ENCODE data around the gene NDUFS5.
"Not testable (repeated sequence)": the region's sequence is repeated elsewhere in the genome, so short reads cannot be mapped to it uniquely, and the experiment has no call there.

NDUFS5 gene

GRCh38 chr1:39006287-39006686 is 19.9 kb upstream of the NDUFS5 start:
- Histone ChIP-seq H3K36me3 (peaks cover 86 to 99% (median 90%) of the 10 kb centered on the region in 3 donors), H3K4me1 (peaks cover 0 to 9% (median 1%) of the 10 kb centered on the region in 4 donors)

DNA sequence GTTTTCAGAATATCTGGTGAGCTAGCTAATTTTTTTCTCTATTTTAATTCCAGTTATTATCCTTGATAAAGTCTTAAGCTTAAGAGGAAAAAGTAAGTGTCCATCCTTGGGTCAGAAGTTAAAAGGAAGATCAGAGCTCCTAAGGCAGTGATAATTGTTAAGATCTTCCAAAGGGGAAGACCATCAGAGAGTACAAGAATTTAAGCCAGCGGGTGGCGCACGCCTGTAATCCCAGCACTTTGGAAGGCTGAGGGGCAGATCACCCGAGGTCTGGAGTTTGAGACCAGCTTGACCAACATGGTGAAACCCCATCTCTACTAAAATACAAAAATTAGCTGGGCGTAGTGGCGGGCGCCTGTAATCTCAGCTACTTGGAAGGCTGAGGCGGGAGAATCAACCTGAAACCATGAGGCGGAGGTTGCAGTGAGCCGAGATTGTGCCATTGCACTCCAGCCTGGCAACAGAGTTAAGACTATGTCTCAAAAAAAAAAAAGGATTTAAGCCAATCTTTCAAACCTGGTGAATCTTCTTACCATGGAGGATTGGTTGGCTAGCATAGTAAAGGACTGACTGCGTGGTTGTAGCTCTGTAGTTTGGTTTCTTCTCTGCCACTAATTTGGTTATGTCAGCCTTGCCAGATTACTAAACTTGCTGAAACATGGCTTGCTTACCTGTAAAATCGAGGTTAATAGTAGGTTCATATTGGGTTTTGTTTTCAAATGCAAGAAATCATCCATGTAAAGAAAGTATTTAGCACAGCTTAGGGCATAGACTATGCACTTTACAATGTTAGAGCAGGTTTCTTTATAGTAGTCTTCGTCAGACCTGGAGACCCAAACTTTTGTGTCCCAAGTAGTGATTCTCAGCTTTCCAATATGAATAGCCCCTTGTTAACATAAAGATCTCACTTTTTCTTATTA is 19.2 kb upstream of the NDUFS5 start:
- no peak for TF ChIP-seq CTCF (IDR thresholded peaks at IDR 0.05)
- peaks cover 0 to 9% (median 1%) of the 10 kb centered on the region in 4 donors for H3K4me1 ChIP-seq
- intact Hi-C loops (cut with DNase I; ENCODE audit: low total_unique reads) = no loop called here
- no peaks in the 10 kb centered on the region for H3K9me3 ChIP-seq
- H3K27ac ChIP-seq = no peak overlapping the region
- no peaks in the 10 kb centered on the region for H3K27me3 ChIP-seq
- H3K36me3 ChIP-seq = peaks cover 79 to 99% (median 84%) of the 10 kb centered on the region in 3 donors
- DNase-seq = no peak
- no peak overlapping the region for H3K4me3 ChIP-seq

More at GRCh38 chr1:39006287-39006686, 19.9 kb upstream of the NDUFS5 start:
- TF ChIP-seq CTCF (IDR thresholded peaks at IDR 0.05) = no peak
- Histone ChIP-seq H3K9me3 (no peaks in the 10 kb centered on the region), H3K27ac (no peak overlapping the region), H3K27me3 (no peaks in the 10 kb centered on the region), H3K4me3 (no peak overlapping the region)
- no peak for DNase-seq
- intact Hi-C loops (cut with DNase I; ENCODE audit: low total_unique reads) = no loop called here

DNA sequence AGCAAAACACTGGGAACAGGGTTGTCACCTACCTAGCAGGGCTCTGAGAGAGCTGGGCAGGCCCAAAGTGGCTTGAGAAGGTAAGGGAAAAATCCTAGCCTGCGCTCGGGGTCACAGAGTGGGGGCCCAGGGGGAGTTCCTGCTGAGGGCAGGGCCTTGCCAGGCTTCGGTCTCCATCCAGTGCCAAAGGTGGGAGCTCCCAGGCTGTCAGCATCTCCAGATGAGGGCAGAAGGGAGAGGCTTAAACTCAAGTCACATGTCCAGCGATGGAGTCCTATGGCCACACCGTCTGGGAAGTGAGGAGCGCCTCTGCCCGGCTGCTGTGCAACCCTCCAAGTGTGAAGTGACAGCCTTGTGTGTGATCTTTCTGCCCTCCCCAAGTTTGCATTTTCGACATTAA is 11.2 kb upstream of the NDUFS5 start:
- intact Hi-C loops (cut with DNase I; ENCODE audit: low total_unique reads); H3K9me3 ChIP-seq; H3K27me3 ChIP-seq; DNase-seq; H3K4me3 ChIP-seq; H3K4me1 ChIP-seq; H3K27ac ChIP-seq: not testable (repeated sequence)
- H3K36me3 ChIP-seq = peaks cover 7 to 21% (median 12%) of the 10 kb centered on the region in 3 donors

DNA sequence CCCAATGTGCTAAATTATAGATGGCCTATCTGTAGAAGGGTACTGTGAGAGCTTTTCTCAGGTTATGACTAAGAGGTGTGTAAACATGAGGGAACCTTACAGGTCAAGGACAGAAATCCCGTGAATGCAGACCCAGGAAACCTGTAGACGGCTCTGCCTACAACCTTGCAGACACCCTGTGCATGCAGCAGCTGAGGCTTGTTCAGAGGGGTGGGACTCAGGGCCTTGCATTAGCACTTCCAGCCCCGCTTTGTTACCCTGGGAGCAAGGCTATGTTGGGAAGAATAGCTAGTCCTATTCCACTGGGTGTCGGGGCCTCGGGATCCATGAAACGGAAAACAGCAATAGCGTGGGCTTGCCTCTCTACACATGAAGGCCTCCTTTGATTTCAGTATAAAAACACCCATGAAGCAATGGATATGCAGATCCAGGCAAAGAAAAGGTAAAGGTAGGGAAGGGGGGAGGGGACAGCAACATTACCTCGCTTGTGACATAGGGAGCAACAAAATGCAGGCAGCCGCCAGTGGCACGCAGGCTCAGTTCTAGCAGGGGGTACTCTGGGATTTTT is 9.5 kb upstream of the NDUFS5 start:
- no peak for TF ChIP-seq CTCF (IDR thresholded peaks at IDR 0.05)

GRCh38 chr1:39017266-39017665 is 8.9 kb upstream of the NDUFS5 start:
- Histone ChIP-seq H3K4me1 (no peaks in the 10 kb centered on the region), H3K36me3 (no peaks in the 10 kb centered on the region), H3K9me3 (no peaks in the 10 kb centered on the region), H3K27me3 (no peaks in the 10 kb centered on the region), H3K27ac (no peak overlapping the region), H3K4me3 (no peak overlapping the region)
- no peak for DNase-seq
- no peak for TF ChIP-seq CTCF (IDR thresholded peaks at IDR 0.05)
- intact Hi-C loops (cut with DNase I; ENCODE audit: low total_unique reads) = no loop called here

More for the DNA sequence above, 9.5 kb upstream of the NDUFS5 start:
- H3K27ac ChIP-seq = no peak overlapping the region
- no peaks in the 10 kb centered on the region for H3K9me3 ChIP-seq
- no peaks in the 10 kb centered on the region for H3K4me1 ChIP-seq
- intact Hi-C loops (cut with DNase I; ENCODE audit: low total_unique reads) = no loop called here
- no peak overlapping the region for H3K4me3 ChIP-seq
- DNase-seq = no peak
- H3K27me3 ChIP-seq = no peaks in the 10 kb centered on the region
- H3K36me3 ChIP-seq = peaks cover 0 to 5% (median 0%) of the 10 kb centered on the region in 3 donors

- H3K9me3 ChIP-seq; intact Hi-C loops (cut with DNase I; ENCODE audit: low total_unique reads); H3K27ac ChIP-seq; H3K4me3 ChIP-seq; H3K36me3 ChIP-seq; DNase-seq; H3K27me3 ChIP-seq; H3K4me1 ChIP-seq: not testable (repeated sequence)
Measured at GRCh38 chr1:39020494-39020893, 5.7 kb upstream of the NDUFS5 start.
